Gastroesophageal sphincter (tissue), 3 donors: ENCODE data around the gene PLEKHM3.

Experiments used
- POLR2A ChIP-seq, 2 donors: fragments of 450-650 bp; IDR thresholded peaks; one replicate each; pipeline ENCODE4 v1.6.1; 2017; ENCODE audit warnings: antibody characterized with exemption in 2 of 2, mild to moderate bottlenecking in 2 of 2, moderate library complexity in 1 of 2
- POLR2AphosphoS5 ChIP-seq: sonication (generic); formaldehyde crosslinking; IDR thresholded peaks from one replicate; pipeline ENCODE4 v1.6.1; 2017; ENCODE audit warnings: antibody characterized with exemption
- TF ChIP-seq, protein P1 (sequence below), 4 experiments: fragments of 200-600 bp in 2 of 4; fragments of 450-650 bp in 2 of 4; sonication (generic) in 1 of 4; IDR thresholded peaks; one replicate each; pipeline ENCODE4 v1.5.1; 2017 to 2019; ENCODE audit warnings: antibody characterized with exemption in 4 of 4, mild to moderate bottlenecking in 2 of 4, moderate library complexity in 2 of 4

DNA sequence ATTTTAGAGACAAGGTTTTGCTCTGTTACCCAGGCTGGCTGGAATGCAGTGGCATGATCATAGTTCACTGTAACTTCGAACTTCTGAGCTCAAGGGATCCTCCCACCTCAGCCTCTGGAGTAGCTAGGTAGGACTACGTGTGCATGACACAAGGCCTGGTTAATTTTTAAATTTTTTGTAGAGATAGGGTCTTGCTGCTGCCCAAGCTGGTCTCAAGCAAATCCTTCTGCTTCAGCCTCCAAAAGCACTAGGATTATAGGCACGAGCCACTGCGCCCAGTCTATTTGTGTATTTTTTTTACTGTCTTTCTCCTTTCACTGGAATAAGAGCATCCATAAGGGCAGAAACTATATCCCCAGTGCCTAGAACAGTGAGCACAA is 89.3 kb downstream of the PLEKHM3 start:
- TF ChIP-seq POLR2AphosphoS5 (no peak), POLR2A (IDR thresholded peaks at IDR 0.05) (no peak)
- TF ChIP-seq, protein P1, sequence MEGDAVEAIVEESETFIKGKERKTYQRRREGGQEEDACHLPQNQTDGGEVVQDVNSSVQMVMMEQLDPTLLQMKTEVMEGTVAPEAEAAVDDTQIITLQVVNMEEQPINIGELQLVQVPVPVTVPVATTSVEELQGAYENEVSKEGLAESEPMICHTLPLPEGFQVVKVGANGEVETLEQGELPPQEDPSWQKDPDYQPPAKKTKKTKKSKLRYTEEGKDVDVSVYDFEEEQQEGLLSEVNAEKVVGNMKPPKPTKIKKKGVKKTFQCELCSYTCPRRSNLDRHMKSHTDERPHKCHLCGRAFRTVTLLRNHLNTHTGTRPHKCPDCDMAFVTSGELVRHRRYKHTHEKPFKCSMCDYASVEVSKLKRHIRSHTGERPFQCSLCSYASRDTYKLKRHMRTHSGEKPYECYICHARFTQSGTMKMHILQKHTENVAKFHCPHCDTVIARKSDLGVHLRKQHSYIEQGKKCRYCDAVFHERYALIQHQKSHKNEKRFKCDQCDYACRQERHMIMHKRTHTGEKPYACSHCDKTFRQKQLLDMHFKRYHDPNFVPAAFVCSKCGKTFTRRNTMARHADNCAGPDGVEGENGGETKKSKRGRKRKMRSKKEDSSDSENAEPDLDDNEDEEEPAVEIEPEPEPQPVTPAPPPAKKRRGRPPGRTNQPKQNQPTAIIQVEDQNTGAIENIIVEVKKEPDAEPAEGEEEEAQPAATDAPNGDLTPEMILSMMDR (IDR thresholded peaks at IDR 0.05): no peak
